ENCODE results near the gene KLHL17. TPM values are rescaled to one million over a fixed set of nuclear protein-coding genes. Genes with fewer than 3 reads are reported as not detected.

KLHL17 gene
- total RNA-seq, 1 experiment from 2014 or later = 2.9 TPM

Other genes starting within 250 kb of the KLHL17 start
- 37.0 and 62.7 TPM in 2 replicates for gene SAMD11, start 36.7 kb upstream of the KLHL17 start, total RNA-seq (2014; rRNA removed; shearing (Covaris generic))
- 68.7 and 72.8 TPM in 2 replicates for gene NOC2L, start 1.3 kb upstream of the KLHL17 start, total RNA-seq (2014; rRNA removed; shearing (Covaris generic))
- 0.62 and 0.93 TPM in 2 replicates for gene PLEKHN1, start 5.9 kb downstream of the KLHL17 start, total RNA-seq (2014; rRNA removed; shearing (Covaris generic))
- 0.29 TPM in 1 of 2 replicates, not detected in the other for gene PERM1, start 21.5 kb downstream of the KLHL17 start, total RNA-seq (2014; rRNA removed; shearing (Covaris generic))
- gene HES4, start 39.5 kb downstream of the KLHL17 start, total RNA-seq (2014; rRNA removed; shearing (Covaris generic)) = 10.0 and 20.7 TPM in 2 replicates
- gene ISG15, start 52.9 kb downstream of the KLHL17 start, total RNA-seq (2014; rRNA removed; shearing (Covaris generic)) = 63.5 and 100.0 TPM in 2 replicates
- gene AGRN, start 59.5 kb downstream of the KLHL17 start, total RNA-seq (2014; rRNA removed; shearing (Covaris generic)) = 107 and 115 TPM in 2 replicates
- not detected in 2 replicates for gene RNF223, start 113.7 kb downstream of the KLHL17 start, total RNA-seq (2014; rRNA removed; shearing (Covaris generic))
- 8.2 and 10.0 TPM in 2 replicates for gene C1orf159, start 155.5 kb downstream of the KLHL17 start, total RNA-seq (2014; rRNA removed; shearing (Covaris generic))
- gene TTLL10, start 213.3 kb downstream of the KLHL17 start, total RNA-seq (2014; rRNA removed; shearing (Covaris generic)) = not detected in 2 replicates
- not detected in 2 replicates for gene TNFRSF18, start 246.0 kb downstream of the KLHL17 start, total RNA-seq (2014; rRNA removed; shearing (Covaris generic))

All from A172 (cell line).